Ammon's horn (tissue), 1 donor: Measurements from ENCODE around the gene CSMD2.

Experiments used
- DNase-seq: peaks from one replicate; pipeline ENCODE4 v3.0.0-alpha.2; 2016; ENCODE audit warnings: low spot score

Gene CSMD2

GRCh38 chr1:33852711-33853110 is 312.3 kb downstream of the CSMD2 start:
- no peak for DNase-seq

- DNase-seq = no peak
Measured at GRCh38 chr1:33850481-33850880, 314.5 kb downstream of the CSMD2 start.

- no peak for DNase-seq
Measured at GRCh38 chr1:33849211-33849610, 315.8 kb downstream of the CSMD2 start.

- no peak for DNase-seq
Measured at GRCh38 chr1:33848205-33848937, 316.7 kb downstream of the CSMD2 start.

- no peak for DNase-seq
Measured at GRCh38 chr1:33846861-33847260, 318.2 kb downstream of the CSMD2 start.

GRCh38 chr1:33844166-33844565 is 320.9 kb downstream of the CSMD2 start:
- no peak for DNase-seq

- DNase-seq = no peak
Measured at GRCh38 chr1:33842348-33842747, 322.7 kb downstream of the CSMD2 start.

DNA sequence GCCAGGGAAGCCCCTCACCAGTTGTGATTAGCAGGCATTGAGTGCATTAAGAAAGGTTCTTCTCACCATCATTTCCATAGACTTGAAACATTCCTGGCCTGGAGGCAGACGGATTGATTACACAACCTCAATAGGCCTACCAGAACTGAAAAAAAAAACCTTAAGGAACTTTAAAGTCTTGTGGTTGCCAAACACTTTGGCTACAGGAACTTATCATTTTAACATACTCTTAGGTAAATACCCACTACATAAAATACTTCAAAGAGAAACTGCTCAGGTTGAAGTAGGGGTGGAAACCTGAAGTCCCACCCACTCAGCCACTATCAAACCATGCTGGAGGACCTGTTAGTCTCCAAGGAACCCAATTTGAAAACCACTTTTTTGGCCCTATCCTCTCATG is 323.5 kb downstream of the CSMD2 start:
- no peak for DNase-seq

GRCh38 chr1:33837635-33838034 is 327.4 kb downstream of the CSMD2 start:
- DNase-seq = no peak

DNA sequence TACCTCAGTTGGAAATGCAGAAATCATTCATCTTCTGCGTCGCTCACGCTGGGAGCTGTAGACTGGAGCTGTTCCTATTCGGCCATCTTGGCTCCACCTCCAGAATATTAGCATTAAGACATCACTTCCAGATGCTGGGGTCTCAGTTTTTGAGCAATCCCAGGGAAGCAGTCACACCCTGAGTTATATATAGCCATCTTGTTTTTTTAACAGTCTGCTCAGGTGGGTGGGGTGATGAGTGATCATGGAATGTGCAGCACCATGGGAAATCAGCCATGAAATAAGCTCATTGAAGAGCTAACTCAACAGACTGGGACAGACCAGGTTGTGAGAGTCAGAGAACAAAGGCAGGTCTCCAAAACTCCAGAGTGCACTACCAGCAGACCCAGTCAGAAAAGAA is 328.1 kb downstream of the CSMD2 start:
- no peak for DNase-seq

DNA sequence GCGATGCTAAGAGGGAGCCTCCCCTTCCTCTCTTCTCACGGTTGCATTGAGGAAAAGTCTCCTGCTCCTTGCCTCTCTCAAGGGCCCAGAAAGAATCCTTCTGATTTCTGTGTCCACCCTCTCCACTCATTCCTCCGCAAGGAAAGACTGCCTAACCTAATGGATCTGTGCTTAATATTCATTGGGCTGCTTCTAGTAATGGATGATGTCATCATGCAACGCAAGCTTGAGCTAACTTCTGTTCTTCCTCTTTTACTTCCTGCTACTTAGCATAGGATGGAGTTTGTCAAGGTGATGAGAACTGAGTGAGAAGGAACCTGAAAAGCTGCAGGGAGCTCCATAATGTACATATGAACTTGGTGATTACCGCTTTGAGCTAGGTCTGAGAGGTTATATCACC is 336.4 kb downstream of the CSMD2 start:
- no peak for DNase-seq

DNA sequence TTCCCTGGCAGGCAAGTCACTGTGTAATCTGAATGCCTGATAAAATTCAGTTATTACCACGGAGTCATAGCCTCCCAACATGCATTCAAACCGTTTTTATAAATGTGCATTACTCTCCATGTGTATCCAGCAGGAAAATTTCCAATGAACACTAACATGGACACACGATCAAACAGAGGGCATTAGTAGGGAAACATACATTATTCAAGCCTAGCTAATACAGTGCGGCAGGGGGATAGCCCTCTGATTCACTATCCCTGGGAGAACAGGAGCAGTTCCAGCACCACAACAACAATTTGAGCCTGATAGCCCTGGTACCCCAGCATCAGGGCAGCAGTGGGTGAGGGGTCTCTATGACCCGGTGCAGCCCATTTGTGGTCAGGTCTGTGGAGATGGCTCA is 337.0 kb downstream of the CSMD2 start:
- DNase-seq = no peak

DNA sequence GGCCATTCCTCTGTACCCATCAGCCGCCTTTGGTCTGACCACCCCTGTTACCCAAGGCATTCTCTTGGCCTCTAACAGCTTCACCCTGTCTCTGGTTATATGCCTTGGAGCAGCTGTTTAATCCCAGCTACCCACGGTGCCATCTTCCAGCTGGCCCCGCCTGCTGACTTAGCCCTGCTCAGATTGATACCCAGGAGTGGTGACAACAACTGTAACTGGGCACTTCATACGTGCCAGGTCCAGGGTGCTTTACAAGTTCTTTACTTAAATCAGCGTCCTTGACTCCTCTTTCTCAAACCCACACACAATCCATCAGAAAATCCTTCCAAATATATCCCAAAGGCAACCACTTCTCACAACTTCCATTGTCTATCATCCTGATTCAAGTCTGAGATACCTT is 338.3 kb downstream of the CSMD2 start:
- no peak for DNase-seq

DNA sequence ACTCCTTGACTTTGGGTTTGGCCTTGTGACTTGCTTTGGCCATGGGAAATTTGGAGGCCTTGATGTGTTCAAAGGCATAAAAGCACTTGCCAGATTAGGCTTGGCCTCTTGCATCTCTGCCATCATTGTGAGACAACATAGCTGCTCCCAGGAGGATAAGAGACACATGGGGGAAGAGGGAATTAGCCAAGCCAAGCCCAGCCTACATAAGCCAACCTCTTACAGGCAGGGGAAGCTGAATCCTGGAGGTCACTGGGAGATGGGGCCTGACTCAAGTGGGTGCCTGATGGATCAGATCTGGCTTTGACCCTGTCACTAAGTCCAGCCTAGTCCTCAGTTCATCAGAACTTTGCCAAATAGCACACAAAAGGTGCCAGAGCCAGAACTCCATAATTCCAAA is 338.7 kb downstream of the CSMD2 start:
- no peak for DNase-seq

GRCh38 chr1:33825506-33825905 is 339.5 kb downstream of the CSMD2 start:
- DNase-seq = no peak

DNA sequence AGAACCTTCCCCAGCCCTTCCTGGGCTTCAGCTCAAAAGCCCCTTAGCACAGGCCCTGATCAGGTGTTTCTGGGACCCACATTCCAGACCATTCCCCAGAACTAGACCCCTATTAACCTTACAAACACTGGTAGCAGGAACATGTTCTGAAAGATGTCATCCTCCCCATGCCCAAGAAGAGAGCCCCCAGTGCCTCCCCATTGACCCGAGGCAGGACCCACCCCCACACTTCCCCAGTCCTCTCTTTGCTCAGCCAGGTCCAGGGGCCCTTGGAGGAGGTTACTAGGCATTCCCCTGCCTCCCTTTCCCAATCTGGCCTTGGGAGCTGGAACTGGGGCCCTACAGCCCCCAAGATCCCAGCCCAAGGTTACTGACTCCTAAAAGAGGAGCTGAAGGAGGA is 340.1 kb downstream of the CSMD2 start:
- DNase-seq = no peak

GRCh38 chr1:33824321-33824720 is 340.7 kb downstream of the CSMD2 start:
- no peak for DNase-seq

DNA sequence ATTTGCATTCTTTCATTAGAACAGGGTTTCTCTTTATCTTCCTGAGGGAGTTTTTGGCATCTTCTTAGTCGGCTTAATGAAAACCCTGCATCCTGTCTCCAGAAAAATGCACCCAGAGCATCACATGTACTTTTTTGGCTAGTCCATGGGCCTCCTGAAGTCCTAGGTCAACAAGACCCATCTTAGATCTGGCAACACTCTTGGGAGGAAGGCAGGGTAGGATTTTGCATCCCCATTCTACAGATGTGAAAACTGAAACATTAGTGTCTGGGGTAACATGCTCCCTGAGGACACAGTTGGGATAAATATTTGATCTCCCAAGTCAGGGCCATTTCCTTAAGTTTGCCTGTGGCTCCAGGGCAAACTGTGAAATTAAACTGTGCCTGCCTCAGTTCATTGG is 341.2 kb downstream of the CSMD2 start:
- no peak for DNase-seq

GRCh38 chr1:33823401-33823800 is 341.6 kb downstream of the CSMD2 start:
- DNase-seq = no peak

- DNase-seq = no peak
Measured at GRCh38 chr1:33822396-33822795, 342.6 kb downstream of the CSMD2 start.

GRCh38 chr1:33821291-33821690 is 343.7 kb downstream of the CSMD2 start:
- no peak for DNase-seq

DNA sequence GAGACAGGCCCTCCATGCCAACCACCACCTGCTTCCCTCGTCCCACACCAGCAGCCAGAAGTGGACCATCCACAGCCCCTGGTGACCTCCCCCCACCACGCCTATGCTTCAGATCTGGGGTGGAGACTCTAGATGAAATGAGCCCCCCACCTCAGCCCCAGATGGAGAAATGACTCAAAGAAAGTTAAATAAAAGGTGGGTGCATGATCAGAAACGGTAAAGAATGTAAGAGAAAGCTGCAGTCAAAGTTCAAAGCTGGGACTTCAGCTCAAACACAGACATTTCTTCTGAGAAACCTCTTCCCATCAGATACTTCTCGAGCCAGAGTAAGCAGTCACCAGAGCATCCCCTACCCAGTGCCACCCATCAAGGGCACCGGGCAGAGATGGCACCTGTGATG is 344.2 kb downstream of the CSMD2 start:
- DNase-seq = no peak

DNA sequence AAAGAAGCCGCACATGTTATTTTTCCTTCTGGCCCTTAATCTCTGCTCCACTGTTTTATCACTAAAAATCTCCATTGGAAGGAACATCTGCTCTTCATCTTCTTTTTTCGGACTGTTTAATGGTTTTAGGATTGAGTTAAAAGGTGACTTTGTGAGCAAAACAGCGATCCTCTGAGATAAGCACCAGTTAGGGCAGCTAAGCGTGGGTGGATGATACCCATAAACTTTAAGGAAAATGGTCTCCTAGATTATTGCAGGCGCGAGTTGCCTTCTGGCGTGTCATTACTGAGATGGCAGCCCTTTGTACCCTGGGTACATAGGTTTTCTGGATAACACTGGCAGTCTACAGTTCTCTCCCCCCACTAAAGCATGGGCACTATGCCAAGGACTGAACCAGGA is 345.1 kb downstream of the CSMD2 start:
- DNase-seq = no peak

GRCh38 chr1:33819290-33819912 is 345.6 kb downstream of the CSMD2 start:
- DNase-seq = no peak
